GM06990 (cell line): Measurements from ENCODE around the gene MRPL4.

Experiments
- DNase-seq: peaks from one replicate; pipeline ENCODE4 v3.0.0-alpha.2; 2011; ENCODE audit not compliant: insufficient read length; ENCODE audit errors: extremely low read depth
- H3K27me3 ChIP-seq: replicated peaks from 2 replicates; pipeline ENCODE4 v1.6.0; 2011; ENCODE audit warnings: low read length; ENCODE audit not compliant: control insufficient read depth, insufficient read depth
- H3K36me3 ChIP-seq: 2 replicates; pipeline ENCODE4 v1.5.1; 2011; ENCODE audit warnings: low read length; ENCODE audit not compliant: control insufficient read depth, insufficient read depth
- H3K4me3 ChIP-seq: replicated peaks from 2 replicates; pipeline ENCODE4 v1.5.1; 2011; ENCODE audit warnings: low read depth, mild to moderate bottlenecking, control low read depth, low read length
- TF ChIP-seq, protein P1 (sequence below): IDR thresholded peaks from 2 replicates; pipeline ENCODE4 v1.5.1; 2011; ENCODE audit warnings: low read length, control low read depth, mild to moderate bottlenecking, inconsistent platforms; ENCODE audit not compliant: insufficient read depth, poor library complexity, severe bottlenecking

Gene MRPL4

DNA sequence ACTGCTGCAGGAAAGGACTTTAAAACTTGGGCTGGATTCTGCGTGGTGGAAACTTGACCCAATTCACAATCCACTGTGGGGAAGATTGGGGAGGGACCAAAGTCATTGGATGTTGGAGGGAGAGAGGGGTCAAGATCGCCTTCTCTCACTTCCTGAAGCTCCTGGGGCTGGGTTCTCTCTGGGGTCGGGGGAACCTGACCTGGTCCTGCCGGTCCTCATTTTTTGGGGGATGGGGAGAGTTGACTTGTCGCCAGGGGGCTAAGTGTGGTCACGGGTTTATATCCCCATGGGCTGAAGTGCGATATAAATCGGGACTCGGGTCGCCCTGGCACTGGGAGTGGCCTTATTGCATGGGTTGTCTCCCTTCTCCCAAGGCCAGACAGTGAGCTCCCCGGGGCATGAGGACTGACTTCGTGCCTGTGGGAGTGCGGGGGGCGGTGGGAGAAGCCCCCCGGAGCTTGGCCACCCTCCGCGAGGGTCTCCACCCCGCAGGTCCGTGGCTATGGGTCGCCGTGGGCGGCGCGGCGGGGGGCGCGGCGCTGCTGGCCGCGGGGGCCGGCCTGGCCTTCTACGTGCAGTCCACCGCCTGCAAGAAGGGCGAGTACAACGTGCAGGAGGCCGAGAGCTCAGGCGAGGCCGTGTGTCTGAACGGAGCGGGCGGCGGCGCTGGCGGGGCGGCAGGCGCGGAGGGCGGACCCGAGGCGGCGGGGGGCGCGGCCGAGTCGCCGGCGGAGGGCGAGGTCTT lies 44.0 kb downstream of the MRPL4 start:
- no peaks in the 10 kb centered on the region for H3K36me3 ChIP-seq
- peak overlapping the region; percentile 62 for H3K4me3 ChIP-seq
- DNase-seq, result no peak
- TF ChIP-seq, protein P1, sequence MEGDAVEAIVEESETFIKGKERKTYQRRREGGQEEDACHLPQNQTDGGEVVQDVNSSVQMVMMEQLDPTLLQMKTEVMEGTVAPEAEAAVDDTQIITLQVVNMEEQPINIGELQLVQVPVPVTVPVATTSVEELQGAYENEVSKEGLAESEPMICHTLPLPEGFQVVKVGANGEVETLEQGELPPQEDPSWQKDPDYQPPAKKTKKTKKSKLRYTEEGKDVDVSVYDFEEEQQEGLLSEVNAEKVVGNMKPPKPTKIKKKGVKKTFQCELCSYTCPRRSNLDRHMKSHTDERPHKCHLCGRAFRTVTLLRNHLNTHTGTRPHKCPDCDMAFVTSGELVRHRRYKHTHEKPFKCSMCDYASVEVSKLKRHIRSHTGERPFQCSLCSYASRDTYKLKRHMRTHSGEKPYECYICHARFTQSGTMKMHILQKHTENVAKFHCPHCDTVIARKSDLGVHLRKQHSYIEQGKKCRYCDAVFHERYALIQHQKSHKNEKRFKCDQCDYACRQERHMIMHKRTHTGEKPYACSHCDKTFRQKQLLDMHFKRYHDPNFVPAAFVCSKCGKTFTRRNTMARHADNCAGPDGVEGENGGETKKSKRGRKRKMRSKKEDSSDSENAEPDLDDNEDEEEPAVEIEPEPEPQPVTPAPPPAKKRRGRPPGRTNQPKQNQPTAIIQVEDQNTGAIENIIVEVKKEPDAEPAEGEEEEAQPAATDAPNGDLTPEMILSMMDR, result no peak
- H3K27me3 ChIP-seq, result no peaks in the 10 kb centered on the region

DNA sequence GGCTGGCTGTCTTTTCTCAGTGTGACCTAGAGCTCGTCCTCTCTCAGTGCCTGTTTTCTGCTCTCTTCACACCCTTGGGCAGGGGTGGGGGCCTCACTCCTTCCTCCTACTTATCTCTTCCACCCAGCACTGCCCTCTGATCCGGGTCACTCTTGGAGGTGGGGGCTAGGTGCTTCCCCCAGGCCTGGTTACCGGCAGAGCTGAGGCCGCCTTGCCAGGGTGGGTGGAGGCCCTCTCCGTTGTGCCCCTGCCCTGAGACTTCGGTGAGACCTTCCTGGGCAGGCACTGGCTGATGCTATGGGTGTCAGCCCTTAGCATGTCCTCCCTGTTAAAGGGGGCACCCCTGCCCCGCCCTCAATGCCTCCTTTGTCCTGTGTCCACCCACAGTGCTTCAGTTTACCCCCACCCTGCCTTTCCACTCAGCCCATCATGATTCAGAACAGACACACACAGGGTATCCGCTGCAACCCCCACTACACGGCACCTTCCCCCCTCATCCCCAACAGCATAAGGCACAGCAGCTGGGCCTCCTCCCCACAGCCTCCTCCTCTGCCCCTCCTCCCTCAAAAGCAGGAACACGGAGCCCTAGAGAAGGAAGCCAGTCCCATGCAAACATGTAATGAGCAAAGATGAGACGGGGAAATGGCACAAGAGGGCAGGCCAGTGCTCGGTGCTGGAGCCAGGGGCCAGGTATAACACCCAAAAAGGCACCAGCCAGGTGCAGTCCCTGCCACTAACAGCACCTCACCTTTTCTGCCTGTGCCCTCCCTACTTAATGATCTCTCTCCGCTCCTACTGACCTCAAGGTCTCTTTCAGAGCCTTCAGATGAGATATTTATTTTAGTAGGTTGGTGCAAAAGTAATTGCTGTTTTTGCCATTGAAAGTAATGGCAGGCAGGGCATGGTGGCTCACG lies 47.8 kb downstream of the MRPL4 start:
- no peak for DNase-seq

DNA sequence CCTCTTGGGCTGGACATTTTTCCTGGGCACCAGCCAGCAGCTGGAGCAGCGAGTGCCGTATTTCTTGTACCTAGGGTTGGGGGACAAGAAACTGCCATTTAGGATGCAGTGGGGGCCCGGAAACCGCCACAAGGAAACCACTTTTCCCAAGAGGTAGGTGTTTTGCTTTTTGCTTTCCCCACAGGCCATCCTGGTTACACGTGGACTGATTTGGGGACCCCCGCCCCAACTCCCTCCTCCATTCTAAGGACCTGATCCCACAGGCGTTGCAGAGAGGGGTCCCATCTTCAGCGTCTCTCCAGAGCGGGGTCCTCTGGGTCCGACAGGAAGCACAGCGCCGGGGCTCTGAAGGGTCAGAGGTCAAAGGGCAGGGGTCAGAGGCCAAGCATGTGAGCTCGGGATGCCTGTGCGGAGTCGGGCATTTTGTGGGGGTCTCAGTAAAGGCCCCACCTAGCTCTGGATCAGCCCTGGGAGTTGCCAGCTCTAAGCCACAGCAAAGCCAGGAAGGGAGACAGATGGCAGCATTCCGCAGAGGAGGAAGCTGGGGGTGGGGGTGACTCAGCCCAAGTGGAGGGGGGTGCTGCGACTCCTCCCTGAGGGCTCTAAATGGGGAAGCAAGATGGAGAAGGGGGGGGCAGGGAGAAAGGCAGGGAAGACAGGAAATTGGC lies 53.3 kb downstream of the MRPL4 start:
- H3K27me3 ChIP-seq, result no peaks in the 10 kb centered on the region
- H3K4me3 ChIP-seq, result no peak overlapping the region
- DNase-seq, result no peak
- H3K36me3 ChIP-seq, result no peaks in the 10 kb centered on the region; the same call in none of the 2 replicates
- TF ChIP-seq, protein P1, result no peak

More for the DNA sequence above, 47.8 kb downstream of the MRPL4 start:
- Histone ChIP-seq H3K4me3 (no peak overlapping the region), H3K27me3 (no peaks in the 10 kb centered on the region), H3K36me3 (no peaks in the 10 kb centered on the region; the same call in 1 of the 2 replicates)
- TF ChIP-seq, protein P1, result no peak

- no peak overlapping the region for H3K4me3 ChIP-seq
- DNase-seq, result no peak
- no peaks in the 10 kb centered on the region; the same call in none of the 2 replicates for H3K36me3 ChIP-seq
- H3K27me3 ChIP-seq, result no peaks in the 10 kb centered on the region
- TF ChIP-seq, protein P1, result no peak
Measured at GRCh38 chr19:10306327-10306726, 54.3 kb downstream of the MRPL4 start.

GRCh38 chr19:10309423-10309822 lies 57.4 kb downstream of the MRPL4 start, which contains the start of gene ZGLP1:
Gene ZGLP1 (minus strand): TSS chr19:10309815.
- H3K4me3 ChIP-seq, result no peak within 1 kb of the TSS
- no peak for DNase-seq
- TF ChIP-seq, protein P1, result no peak
- no peaks in the 10 kb centered on the region; the same call in none of the 2 replicates for H3K36me3 ChIP-seq
- no peaks in the 10 kb centered on the region for H3K27me3 ChIP-seq
